Epithelial cell of esophagus (primary cell): Measurements from ENCODE around the gene COL25A1.

Experiments used
- DNase-seq: peaks from one replicate; pipeline ENCODE4 v3.0.0; 2010; ENCODE audit warnings: low read depth
- H3K4me3 ChIP-seq: 2 replicates; pipeline ENCODE4 v1.5.1; 2011; ENCODE audit warnings: mild to moderate bottlenecking, low read length, control low read depth
- CTCF ChIP-seq: IDR thresholded peaks from 2 replicates; pipeline ENCODE4 v1.5.1; 2011; ENCODE audit warnings: low read depth, mild to moderate bottlenecking, low read length, control low read depth, inconsistent platforms; ENCODE audit not compliant: insufficient read depth; ENCODE audit errors: missing control alignments

Gene COL25A1

GRCh38 chr4:108889696-108890483, 412.6 kb downstream of the COL25A1 start:
- H3K4me3 ChIP-seq: no peak overlapping the region
- DNase-seq: no peak
- TF ChIP-seq CTCF: no peak

- no peak for DNase-seq
- no peak overlapping the region for H3K4me3 ChIP-seq
- TF ChIP-seq CTCF: no peak
These were observed 413.7 kb downstream of the COL25A1 start for GRCh38 chr4:108888769-108889168.

GRCh38 chr4:108887034-108887433, 415.4 kb downstream of the COL25A1 start:
- DNase-seq: no peak
- TF ChIP-seq CTCF: no peak
- no peak overlapping the region for H3K4me3 ChIP-seq

GRCh38 chr4:108885211-108885610, 417.2 kb downstream of the COL25A1 start:
- TF ChIP-seq CTCF: no peak
- H3K4me3 ChIP-seq: no peak overlapping the region
- no peak for DNase-seq

- no peak overlapping the region for H3K4me3 ChIP-seq
- no peak for TF ChIP-seq CTCF
These were observed 417.9 kb downstream of the COL25A1 start for GRCh38 chr4:108884596-108884995.

GRCh38 chr4:108881986-108882385, 420.5 kb downstream of the COL25A1 start:
- no peak for TF ChIP-seq CTCF
- DNase-seq: no peak
- no peak overlapping the region for H3K4me3 ChIP-seq

More at GRCh38 chr4:108884596-108884995, 417.9 kb downstream of the COL25A1 start:
- DNase-seq: no peak

GRCh38 chr4:108881190-108881589, 421.3 kb downstream of the COL25A1 start:
- H3K4me3 ChIP-seq: no peak overlapping the region
- DNase-seq: peak; percentile 72
- TF ChIP-seq CTCF: no peak
